IPS-NIHi11 (cell line): ENCODE measurements around the gene CAPZA1.
A peak's percentile ranks its signal among the peaks of the same experiment; 100 is the strongest.
"Not testable (repeated sequence)": the region's sequence is repeated elsewhere in the genome, so short reads cannot be mapped to it uniquely, and the experiment has no call there.

Experiments
- DNase-seq: peaks from one replicate; pipeline ENCODE4 v3.0.0; 2012; ENCODE audit warnings: mixed read lengths, low spot score

CAPZA1 gene

GRCh38 chr1:112619518-112620376 lies at the start of gene CAPZA1:
Gene CAPZA1 (plus strand): TSS chr1:112619832. CDS start chr1:112619845, 13 bp downstream.
- peak; percentile 99 for DNase-seq

DNA sequence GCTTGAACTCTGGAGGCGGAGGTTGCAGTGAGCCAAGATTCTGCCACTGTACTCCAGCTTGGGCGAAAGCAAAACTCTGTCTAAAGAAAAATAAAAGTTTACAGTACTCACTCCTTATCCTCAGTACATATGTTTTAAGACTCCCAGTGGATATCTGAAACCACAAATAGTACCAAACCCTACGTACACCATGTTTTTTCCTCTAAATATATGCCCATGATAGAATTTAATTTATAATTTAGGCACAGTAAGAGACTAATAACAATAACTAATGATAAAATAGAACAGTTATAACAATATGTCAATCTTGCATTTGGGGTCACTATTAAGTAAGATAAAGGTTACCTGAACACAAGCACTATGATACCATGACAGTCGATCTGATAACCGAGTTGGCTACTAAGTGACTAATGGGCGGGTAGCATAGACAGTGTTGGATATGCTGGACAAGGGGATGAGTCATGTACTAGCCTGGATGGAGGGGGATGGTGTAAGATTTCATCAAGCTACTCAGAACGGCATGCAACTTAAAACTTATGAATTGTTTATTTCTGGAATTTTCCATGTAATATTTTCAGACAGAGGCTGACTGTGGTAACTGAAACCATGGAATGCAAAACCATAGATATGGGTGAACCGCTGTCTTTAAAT lies 44.4 kb upstream of the CAPZA1 start:
- DNase-seq: no peak

DNA sequence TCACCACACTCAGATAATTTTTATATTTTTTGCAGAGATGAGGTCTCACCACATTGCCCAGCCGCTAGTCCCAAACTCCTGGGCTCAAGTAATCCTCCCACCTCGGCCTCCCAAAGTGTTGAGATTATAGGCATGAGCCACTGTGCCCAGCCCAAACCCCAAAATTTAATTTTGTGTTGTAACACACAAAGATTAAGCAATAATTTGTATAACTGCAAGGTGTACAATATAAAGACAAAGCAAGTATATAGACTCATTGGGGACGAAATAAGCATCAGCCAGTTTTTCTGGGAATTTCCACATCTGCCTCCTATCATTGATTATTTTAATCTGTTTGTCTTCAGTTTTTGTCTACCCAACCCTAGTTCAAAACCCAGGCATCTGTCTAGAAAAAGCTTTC lies 43.4 kb upstream of the CAPZA1 start:
- no peak for DNase-seq

DNA sequence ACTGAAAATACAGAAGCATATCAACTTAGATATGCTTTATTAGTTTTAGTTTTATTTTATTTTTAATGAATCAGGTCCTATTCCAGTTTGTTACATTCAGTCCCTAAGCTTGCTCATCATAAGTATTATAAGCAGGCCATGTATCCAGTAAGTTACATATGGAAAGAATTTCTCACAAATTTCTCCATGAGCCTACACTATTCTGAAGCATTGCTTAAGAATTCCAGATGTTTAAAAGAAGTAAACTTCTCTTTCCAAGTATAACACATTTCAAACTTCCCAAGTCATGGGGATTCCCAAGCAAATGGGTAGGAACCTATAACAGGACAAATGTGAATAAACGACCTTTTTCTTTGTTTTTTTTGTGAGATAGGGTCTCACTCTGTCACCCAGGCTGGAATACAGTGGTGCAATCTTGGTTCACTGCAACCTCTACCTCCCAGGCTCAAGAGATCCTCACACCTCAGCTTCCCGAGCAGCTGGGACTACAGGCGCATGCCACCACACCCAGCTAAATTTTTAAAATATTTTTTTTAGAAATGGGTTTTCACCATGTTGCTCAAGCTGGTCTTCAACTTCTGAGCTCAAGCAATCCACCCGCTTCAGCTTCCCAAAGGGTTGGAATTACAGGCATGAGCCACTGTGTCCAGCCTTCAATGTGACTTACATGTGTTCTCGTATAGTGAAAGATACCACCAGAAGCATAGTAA lies 39.7 kb upstream of the CAPZA1 start:
- no peak for DNase-seq

- DNase-seq: no peak
Observed at GRCh38 chr1:112581586-112582192, 37.9 kb upstream of the CAPZA1 start.

DNA sequence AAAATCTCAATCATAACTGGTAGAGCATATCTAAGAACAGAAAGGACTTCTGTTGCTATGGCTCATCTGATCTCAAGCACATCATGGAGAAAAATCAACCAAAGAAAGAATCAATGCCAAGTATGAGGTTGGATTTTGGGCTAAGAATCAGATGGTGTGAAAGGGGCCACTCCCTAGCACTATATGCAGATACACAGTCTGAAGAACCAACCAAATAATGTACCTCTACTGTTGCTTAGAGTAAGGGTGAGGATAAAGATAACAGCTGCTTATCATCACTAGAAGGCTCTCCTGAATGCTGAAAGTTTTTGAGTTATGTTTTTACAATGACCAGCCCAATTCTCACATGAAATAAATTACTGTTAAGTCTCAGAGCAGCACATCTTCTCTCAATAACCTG lies 36.3 kb upstream of the CAPZA1 start:
- DNase-seq: no peak

DNA sequence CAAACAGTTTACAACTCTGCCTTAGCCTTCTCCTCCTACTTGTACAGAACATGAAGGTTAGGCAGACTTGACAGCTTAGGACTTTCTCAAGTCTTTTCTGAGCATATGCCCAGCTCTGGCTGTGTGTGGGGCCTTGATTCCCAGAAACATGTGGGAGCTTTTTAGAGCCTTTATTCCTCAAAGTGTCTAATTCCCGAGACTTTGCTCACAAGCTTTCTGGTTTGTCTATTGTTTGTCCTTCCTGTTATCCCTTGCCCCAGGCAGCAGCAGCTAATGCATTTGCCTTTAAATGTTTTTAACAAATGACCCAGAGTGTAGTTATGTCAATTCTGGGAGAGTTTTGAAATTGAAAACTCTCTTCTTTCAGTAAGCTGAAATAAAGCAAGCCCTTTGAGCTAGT lies 29.9 kb upstream of the CAPZA1 start:
- no peak for DNase-seq

DNA sequence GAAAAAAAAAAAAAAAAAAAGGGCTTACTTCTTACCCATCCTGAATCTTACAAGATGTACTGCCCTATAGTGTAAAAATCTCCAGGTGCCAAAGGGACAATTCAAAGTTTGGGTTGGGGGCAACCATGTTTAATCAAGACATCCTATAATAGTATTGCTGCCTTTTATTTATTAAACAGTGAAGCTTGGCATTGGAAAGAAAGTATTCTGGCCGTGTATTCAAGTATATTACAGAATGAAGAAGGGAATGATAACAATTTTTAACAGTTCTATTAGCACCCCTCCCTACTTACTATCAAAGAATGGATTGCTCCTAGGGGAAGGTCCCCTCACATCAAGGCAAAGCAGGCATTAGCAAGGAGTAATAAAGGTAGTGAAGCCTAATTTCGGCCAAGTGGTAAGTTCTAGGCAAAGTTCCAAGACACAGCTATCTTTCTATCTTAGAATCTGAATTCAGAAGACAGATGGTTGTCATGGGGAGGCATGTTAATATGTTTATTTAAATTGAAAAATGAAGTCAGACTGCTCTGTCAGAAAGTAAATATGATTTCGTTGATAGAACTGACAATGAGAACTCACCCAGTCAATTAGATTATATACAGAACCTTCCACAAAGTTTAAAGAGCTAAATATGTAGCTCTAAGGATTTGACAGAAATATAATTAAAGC lies 25.3 kb upstream of the CAPZA1 start:
- no peak for DNase-seq

DNA sequence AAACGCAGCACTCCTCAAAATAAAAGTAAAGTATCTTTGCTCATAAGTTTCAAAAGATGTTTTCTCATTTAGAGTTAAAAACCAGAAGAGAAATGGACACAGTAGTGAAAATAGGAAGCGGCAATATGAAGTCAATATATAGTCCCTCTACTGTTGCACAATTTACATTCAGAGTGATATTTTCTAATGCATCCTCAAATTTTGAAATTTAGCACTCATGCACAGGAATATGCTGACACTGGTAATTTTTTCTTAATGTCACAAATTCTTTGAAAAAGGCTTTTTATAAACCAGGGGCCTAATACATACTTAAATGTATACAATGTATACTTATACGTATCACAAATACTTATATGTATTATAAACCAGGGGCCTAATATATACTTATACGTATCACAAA lies 20.2 kb upstream of the CAPZA1 start:
- no peak for DNase-seq

DNA sequence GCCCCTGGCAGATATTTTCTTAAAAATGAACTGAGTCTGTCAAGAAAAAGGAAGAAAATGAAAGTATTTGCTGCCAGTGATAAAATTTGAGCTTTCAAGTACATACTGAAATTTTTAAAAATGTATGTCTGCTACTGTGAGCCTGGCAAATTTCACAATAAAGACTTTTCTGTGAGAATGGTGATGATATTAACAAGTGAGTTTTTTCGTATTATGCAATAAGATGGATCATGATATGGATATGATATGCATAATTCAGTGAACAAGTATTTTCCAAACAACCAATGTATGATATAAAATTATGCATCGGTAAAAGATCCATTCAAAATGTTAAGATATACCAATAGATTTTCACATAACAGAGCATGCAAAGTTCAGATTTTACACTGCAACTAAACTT lies 16.6 kb upstream of the CAPZA1 start:
- no peak for DNase-seq

DNA sequence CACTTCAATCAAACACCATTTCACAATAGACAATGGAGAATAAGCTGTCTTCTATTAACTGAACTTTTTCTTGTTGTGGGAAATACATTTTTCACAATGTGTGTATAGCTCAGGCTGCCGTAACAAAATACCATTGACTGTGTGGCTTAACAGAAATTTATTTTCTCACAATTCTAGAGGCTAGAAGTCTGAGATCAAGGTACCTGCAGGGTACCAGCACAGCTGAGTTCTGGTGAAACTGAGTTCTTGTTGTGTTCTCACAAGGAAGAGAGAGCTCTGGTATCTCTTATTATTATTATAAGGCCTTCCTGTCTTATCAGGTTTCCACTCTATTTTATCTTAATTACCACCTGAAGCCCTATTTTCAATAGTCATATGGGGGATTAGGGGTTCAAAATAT lies 16.1 kb upstream of the CAPZA1 start:
- DNase-seq: no peak

- DNase-seq: no peak
Observed at GRCh38 chr1:112605633-112606327, 13.9 kb upstream of the CAPZA1 start.

DNA sequence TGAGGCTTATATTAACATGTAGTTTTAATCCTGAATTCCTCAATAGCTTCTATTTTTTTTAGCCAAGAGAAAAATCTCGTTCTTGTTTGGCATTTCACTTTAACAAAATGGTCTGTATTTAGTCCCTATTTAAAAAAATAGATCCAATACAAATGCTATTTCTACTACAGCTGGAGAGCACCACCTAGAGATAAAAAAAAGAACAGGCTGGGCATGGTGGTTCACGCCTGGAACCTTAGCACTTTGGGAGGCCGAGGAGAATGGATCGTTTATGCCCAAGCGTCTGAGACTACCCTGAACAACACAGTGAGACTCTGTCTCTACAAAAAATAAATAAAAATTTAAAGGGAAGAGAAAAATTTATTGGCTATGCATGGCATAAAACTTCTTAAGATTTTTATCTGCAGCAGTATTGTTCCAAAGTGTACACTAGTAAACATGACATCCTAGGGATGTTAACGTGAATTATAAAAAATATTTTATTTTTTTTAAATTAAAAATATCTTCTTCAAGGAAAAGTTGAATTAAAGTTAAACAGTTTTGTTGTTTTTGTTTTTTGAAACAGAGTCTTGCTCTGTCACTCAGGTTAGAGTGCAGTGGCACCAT lies 5.1 kb upstream of the CAPZA1 start:
- peak; percentile 16 for DNase-seq

GRCh38 chr1:112618114-112618720 lies 1.4 kb upstream of the CAPZA1 start:
- peak; percentile 12 for DNase-seq

DNA sequence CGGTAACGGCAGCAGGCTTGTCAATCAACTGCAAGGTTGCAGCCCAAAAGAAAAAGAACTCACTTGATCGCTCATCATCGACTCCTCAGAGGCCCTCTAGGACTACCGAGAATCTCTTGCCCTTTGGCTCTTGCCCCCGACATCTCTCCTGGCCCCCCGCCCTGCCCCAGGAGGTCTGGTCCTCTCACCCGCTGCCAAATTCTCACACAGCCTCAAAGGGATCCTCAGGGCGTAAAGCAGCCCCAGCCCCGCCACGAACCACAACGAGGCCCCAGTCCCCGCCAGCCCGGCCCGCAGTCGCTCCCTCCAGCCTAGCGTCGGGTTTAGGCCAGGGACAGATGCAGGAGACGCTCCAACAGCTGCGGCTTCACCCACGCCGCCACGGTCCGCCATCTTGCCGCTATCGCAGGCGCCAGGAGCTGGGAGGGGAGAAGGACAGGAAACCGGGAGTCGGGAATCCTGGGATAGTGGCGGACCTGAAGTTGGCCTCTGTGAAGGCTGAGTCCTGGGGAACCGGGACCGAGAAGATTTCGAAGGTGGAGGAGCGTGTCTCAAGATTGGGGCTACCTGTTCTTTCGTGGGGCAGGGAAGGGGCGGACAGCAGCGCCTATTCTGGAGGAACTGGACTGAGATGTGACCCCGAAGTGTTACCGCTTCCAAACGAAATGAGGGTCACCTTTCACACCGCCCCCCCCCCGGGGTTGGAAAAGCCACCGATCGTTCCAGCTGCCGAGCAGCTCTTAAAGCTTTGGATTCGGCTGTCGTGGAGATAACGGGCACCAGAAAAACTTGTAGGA lies 713 bp upstream of the CAPZA1 start, which contains the start of gene ST7L:
Gene ST7L, minus strand, starts transcription at position 421 of the 797 bp plus-strand sequence. Its CDS starts 28 bp downstream, at position 393.
- peak; percentile 86 for DNase-seq

DNA sequence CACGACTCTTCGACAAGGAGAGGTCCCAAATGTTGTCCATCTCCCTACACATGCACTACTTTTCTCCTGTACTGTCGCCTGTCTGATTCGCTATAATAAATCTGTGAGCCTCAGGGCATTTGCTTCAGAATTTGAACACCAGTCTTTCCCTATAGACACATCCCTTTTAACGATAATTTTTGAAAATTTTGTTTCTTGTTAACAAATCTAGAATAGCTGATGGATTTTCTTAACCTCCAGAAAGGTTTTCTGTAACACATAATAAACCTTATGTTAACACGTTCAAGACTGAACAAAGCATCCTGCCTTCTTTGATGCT lies 704 bp downstream of the CAPZA1 start:
- DNase-seq: no peak

DNA sequence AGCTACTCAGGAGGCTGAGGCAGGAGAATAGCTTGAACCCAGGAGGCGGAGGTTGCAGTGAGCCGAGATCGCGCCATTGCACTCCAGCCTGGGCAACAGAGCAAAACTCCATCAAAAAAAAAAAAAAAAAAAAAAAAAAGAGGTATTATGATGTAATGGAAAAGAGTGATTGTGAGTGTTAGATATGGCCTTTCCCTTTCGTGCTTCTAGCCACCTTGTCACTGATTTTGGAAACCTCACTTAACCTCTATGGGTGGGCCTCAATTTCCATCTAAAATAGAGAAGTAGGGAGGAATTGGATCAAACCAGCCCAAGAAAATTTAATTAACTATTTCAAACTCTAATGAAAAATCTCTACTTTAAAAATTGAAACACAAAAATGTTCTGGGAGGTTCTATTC lies 4.9 kb downstream of the CAPZA1 start:
- not testable (repeated sequence) for DNase-seq

DNA sequence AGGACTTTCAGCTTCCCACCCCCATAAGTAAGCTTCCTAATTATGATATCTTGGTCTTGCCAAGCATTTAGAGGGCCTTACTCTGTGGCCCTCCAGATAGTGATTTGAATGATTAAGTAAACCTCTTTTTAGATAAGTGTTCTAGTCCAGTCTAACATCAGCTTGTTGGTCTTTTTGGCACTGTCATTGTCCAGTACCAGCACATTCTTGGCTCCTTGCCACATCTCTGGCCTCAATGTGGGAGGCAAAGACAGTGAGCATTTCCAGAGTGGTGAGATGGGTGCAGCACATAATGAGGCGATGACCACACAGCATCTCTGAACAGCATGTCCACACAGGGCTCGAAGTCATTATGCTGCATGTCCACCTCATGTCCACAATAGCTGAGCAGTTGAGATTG lies 6.1 kb downstream of the CAPZA1 start:
- DNase-seq: no peak

- no peak for DNase-seq
Observed at GRCh38 chr1:112626193-112626592, 6.6 kb downstream of the CAPZA1 start.

- no peak for DNase-seq
Observed at GRCh38 chr1:112626887-112627286, 7.3 kb downstream of the CAPZA1 start.
